GM12865 (cell line): ENCODE measurements around the gene OR9Q1.

Source experiments
- DNase-seq: peaks from one replicate; pipeline ENCODE4 v3.0.0; 2010; ENCODE audit warnings: low read depth
- H3K4me3 ChIP-seq: 2 replicates; pipeline ENCODE4 v1.5.1; 2011; ENCODE audit warnings: mild to moderate bottlenecking, low read depth, low read length, control low read depth
- TF ChIP-seq, protein P1 (sequence below): IDR thresholded peaks from 2 replicates; pipeline ENCODE4 v1.5.1; 2011; ENCODE audit warnings: low read length, control low read depth, low read depth, inconsistent platforms; ENCODE audit not compliant: insufficient read depth; ENCODE audit errors: missing control alignments

OR9Q1 gene

DNA sequence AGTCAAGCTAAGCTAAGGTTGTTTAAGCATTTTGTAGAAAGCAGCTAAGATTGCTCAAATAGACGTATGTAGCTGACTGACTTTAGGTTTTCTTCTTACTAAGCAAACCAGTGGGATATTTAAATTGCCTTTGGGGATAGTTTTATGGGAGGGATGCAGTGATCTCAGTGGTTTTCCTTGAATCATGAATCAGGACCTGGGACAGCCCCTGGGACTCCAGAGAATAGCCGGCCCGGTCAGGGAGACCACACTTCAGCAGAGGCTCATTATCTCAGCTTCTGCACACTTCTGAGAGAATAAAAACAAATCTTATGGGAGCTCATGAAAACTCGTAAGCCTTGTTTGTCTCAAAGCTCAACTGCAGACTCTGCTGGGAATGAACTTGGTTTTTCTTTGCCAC is 101.8 kb downstream of the OR9Q1 start, which contains the start of gene OR9I1:
Gene OR9I1, minus strand, starts transcription at position 62 of the 400 bp plus-strand sequence. CDS start 6,086 bp downstream, outside the sequence.
- no peak for DNase-seq
- no peak within 1 kb of the TSS for H3K4me3 ChIP-seq
- TF ChIP-seq, protein P1, sequence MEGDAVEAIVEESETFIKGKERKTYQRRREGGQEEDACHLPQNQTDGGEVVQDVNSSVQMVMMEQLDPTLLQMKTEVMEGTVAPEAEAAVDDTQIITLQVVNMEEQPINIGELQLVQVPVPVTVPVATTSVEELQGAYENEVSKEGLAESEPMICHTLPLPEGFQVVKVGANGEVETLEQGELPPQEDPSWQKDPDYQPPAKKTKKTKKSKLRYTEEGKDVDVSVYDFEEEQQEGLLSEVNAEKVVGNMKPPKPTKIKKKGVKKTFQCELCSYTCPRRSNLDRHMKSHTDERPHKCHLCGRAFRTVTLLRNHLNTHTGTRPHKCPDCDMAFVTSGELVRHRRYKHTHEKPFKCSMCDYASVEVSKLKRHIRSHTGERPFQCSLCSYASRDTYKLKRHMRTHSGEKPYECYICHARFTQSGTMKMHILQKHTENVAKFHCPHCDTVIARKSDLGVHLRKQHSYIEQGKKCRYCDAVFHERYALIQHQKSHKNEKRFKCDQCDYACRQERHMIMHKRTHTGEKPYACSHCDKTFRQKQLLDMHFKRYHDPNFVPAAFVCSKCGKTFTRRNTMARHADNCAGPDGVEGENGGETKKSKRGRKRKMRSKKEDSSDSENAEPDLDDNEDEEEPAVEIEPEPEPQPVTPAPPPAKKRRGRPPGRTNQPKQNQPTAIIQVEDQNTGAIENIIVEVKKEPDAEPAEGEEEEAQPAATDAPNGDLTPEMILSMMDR = no peak

DNA sequence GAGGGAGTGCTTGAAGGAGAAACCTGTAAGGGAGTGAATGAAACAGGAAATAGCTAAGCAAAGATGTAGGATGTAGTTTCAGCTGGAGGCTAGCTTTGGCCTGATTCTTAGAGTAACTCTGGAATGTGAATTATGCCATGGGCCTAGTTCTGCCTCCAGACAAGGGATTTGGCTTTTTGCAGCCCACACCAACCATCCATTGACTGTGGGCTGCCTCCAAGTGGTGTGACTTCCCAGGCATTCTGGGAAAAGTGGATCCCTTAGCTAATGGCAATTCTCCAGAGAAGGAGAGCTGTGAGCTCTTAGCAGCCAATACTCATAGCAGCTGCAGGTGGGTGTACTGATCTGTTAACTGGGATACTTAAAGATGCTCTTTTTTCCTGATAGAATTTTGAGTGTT is 103.7 kb downstream of the OR9Q1 start:
- DNase-seq = no peak
- TF ChIP-seq, protein P1 = no peak
- no peak overlapping the region for H3K4me3 ChIP-seq

DNA sequence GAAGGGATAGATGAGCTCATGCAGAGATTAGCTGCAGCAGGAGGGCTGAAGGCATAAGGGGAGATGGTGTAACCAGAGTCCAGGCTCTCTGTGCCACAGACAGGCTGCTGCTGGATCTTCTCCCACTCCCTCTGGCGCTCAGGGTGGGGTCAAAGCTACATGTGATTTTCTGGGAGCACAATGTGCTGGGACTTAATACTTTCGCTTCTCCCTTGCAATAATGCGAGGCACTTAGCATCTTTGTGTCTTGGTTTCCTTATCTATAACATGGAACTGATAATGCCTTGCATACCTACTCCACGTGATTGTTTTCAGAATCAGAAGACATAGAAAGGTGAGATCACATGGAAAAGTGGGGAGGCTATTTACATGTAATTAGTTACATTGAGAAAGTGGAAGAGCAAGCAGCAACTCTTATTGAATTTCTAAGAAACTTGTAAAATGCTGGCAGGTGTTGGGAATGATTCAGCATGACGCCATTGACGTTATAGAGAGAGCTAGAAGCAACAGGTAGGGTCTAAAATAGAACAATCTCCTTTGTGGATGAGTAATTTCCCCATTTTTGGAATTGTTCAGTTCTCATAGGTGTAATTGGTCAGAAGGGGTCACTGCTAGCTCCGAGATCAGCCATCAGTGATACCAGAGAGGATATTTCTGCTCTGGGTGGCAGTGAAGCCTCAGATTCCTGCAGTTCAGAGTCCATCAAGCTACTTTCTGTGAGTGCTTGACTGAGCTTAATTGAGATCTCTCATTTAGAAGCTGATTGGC is 109.8 kb downstream of the OR9Q1 start:
- TF ChIP-seq, protein P1 = no peak
- H3K4me3 ChIP-seq = no peak overlapping the region
- DNase-seq = no peak

DNA sequence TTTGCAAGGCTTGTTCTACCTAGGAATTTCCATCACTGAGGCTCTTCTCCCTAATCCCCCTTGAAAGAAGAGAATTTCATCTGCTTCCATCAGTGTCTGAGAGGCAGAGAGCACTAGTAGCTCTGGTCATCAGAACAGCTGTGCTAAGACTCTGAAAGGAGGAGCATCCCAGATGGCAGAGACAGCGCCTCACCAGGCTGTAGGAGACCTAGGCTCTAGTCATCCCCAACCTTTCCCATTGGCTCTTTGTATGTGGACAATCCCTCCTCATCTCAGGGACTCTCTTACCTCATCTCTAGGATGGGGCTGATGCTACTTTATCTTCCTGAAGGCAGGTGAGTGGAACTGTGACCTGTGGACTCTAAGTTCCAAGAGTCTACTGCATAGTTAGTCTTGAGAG is 110.5 kb downstream of the OR9Q1 start:
- no peak for DNase-seq
- no peak overlapping the region for H3K4me3 ChIP-seq
- TF ChIP-seq, protein P1 = no peak

DNA sequence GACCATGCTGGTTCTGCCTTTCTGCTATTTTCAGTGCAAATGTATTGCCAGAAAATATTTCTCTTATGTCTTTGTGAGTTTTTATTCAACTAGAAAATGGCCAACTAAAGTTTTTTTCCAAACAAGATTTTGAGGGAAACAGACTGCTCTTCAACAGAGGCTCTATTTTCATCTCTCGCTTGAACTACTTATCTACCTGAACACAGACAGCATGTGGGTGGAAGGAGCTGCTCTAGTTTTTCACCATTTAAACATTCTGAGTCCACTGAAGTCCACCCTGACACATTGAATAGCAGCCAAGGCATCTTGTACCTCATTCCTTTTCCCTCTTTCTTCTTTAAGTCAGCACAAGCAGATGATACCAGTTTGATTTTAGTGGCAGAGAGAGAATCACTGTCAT is 111.5 kb downstream of the OR9Q1 start:
- H3K4me3 ChIP-seq = no peak overlapping the region
- DNase-seq = no peak
- TF ChIP-seq, protein P1 = no peak

DNA sequence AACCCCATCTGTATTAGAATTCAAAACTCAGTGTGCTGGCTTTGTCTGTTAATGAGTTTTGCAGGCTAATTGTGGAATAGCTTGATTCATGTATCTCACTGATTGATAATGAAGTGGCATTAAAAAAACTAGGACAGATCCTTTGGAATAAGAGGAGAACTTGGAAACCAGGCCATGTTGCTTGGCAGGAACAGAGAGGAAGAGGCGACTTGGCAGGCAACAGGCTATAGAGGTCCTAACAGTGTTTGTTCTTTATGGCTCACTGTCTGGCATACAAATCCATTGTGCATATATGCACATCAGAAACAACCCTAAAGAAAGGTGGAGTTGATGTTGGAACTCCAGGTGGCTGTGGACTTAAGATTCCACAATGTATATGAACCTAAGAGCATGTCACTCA is 119.1 kb downstream of the OR9Q1 start:
- TF ChIP-seq, protein P1 = no peak
- DNase-seq = no peak
- H3K4me3 ChIP-seq = no peak overlapping the region

DNA sequence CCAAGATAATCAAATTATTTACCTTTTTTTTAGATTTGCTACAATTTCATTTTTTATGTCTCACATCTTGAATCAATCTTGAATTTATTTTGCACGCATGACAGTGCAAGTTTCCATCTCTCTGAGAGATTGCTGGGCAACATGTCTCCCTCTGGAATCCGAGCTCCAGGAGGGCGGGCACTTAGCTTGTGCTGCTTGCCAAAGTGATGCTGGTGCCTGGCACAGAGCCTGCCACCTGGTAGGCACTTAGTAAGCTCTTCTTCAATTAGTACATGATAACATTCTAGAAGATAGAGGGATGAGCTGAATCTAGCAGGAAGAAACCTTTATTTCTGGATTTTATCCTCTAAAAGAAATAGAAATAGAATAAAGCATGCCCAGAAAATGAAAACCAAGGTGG is 129.1 kb downstream of the OR9Q1 start:
- DNase-seq = no peak

More for the DNA sequence above, 129.1 kb downstream of the OR9Q1 start:
- H3K4me3 ChIP-seq = no peak overlapping the region
- TF ChIP-seq, protein P1 = no peak
